ENCODE measurements around the gene RASL11B.

RASL11B gene

DNA sequence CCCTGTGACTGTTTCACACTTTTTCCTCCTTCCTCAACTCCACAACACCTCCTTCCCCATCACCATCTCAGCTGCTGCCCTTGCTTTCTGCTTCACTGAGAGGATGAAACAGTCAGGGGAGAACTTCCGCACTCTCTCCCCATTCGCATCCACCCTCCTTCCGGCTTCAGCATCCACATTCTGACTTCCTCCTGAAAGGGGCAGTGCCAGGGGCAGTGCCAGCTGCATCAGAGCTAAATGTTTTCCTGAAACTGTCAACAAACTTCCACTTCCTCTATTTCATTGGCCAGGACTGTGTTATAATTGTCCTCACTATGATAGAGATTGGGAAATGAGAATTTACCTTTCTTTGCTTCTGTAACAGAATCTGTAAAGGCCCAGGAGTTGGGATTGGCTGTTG is 18.2 kb upstream of the RASL11B start:
- DNase-seq = peak; percentile 51

DNA sequence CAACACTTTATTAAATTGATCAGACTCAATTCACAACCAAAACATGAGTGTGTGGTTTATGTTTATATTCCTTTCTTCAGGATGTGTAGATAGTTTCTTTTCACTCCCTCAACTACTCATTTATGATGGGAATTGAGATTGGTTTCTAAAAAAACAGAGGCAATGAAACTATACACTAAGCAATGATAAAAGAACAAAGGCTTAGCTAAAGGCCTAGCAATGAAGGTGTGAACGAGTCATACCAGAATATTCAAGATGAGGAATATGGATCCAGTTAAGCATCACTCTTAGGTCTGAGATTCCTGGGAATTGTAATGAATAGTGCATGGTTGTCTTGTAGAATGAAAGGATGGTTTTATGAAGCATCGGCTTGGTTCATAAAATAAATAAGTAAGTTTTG is 17.5 kb upstream of the RASL11B start:
- no peak for DNase-seq

DNA sequence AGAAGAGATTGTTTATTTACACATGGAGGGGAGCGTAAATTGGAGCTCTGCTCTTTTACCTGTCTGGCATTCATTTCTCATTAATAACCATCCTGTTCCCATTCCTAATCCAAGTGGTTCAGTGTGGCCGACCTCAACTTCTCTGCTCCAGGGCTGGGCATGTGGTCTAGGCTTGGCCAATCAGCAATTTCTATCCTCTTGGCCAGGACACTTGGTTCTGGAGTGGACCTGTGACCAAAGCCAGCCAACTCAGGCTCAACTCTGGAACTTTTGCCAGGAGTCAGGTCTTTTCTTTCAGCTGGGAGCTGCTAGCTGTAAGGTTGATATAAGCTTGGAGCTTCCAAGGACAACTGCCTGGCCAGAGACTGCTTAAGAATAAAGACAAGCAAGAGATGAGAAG is 15.6 kb upstream of the RASL11B start:
- no peak for DNase-seq

- DNase-seq = no peak
These were observed 13.9 kb upstream of the RASL11B start for GRCh38 chr4:52848254-52848653.

GRCh38 chr4:52850406-52851124 is 11.6 kb upstream of the RASL11B start:
- no peak for DNase-seq

DNA sequence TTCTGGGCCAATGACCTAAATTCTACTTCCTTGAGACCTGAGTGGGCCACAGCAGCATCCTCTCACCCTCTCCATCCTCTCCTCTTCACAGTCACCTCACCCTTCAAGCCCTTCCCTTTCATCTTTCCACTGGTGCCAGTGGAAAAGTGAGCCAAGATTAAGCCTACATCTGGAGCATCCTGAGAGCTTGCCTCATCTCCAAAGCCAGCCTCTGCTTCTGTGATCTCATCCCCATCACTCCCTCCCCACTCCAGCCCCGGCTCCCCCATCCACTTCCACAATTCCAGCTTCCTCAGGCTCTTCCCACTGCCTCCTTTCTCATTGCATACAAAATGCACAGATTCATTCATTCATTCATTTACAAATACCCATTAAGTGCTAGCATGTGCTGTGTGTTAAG is 10.1 kb upstream of the RASL11B start:
- DNase-seq = no peak

DNA sequence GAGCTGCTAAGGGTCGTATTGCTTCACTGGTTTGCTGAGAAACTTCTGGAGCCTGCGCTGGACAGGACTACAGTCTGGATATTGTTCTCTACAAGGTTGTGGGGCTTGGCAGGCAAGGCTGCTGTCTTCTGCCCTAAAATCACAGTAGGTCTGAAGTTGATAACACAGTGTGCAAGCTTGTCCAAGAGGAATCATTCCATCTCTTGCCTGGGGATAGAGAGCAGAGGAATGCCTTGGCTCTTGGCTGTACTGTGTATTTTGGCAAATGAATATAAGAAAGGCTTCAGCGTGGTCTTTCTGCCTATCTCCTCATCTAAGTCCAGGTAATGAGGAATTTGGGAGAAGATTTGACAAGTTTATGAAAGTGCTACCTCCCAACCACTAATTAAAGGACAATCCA is 9.4 kb upstream of the RASL11B start:
- DNase-seq = no peak

DNA sequence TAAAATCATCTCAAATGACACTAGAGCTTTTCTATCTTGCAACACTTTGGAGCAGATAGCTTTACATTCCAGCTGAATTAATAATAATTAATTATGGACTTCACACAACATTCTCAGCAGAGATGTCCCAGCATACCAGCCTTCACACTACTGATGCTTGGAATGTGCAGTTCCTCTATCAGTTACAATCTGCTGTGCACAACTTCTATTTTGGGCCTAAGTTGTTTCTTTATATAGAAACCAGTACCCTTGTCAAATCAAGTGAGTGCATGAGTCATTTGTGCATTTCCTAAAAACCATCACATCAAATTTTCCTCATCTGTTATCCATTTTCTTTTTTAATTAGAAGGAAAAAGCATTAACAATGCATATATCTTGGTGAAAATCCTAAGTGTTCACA is 8.8 kb upstream of the RASL11B start:
- DNase-seq = no peak

DNA sequence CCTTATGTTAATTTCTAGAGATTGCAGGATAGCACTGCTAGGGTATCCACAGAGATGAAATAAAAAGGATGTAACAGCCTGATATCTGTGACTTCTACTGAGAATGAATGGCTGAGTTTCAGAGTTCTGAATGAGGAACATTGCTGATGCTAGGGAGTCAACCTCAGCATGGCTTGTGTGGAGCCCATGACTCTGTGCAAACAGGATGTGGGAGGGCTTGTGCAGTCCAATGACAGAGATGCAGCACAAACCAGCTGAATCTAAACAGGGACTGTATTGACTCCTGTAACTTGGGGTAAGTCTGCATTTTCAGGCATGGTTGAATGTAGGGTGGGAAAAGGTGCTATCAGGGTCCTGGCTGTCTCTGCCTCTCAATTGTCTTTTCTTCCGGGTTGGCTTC is 5.3 kb upstream of the RASL11B start:
- no peak for DNase-seq

DNA sequence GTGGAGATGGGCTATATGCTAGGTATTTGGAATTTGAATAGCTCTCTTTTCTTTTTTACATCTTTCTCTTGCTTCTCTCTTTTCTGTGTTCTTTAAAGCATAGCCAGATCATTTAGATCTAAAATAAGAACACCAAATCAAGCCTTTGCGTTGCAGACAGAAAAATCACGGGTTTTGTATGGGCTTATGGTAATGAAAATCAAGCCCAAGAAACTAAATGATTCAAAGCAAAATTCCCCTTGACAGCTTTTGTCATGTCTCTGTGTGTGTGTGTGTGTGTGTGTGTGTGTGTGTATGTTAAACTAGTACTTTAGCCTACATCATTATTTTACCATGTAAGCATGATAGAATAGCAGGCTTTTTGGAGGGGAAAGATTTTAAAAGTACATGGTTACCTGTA is 1.8 kb upstream of the RASL11B start:
- no peak for DNase-seq

DNA sequence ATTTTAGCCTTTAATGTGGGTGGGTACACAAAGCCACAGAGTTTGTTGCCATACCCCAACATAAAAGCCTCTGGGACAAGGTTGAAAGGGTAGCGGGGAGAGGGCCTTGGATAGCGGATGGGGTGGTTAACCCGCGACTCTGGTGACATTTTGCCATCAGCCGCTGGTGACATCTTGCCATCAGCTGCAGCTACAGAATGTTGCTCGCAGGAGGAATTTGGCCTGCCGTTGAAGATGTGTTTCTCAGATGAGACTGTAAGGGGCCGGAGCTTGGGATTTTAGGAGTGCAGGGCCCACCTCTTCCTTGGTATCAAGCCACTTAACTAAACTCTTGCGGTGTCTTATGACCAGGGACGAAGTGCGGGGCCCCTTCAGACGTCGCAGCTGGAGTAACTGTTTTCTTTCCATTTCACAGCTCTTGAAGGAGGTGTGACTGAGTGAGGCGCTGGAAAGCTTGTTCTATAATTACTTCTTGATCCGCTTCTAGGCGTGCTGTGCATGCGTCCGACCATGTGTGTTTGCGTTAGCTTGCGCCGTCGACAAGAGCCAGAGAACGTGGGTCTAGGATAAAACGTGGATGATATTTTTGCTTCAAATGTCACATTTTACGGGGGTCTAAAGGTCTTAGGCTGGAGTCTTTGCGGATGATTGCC is 820 bp upstream of the RASL11B start:
- DNase-seq = no peak

DNA sequence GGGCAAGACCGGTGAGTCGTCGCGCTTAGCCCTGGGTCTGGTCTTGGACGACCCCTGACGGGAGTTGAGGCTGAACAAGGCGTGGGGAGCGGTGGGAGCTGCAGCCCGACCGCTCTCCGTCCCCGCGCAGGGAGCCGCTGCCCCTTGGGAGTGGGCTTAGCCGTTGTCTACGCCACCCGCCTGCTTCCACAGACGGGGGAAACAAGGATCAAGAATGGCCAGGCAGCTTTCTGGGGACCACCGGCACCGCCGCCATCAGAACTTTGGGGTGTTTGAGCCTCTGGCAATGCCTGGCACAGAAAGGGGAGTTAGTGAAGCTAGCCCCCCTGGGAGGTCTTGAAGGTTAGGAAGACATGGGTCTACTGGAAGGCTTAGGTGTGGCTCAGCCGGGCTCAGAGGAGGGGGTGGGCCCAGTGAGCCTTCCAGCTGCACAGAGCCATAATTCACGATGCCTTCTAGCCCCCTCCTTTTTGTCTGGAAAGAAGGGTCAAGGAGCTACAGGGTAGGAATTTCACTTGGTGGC is 583 bp downstream of the RASL11B start:
- no peak for DNase-seq

GRCh38 chr4:52863324-52863723 is 1.2 kb downstream of the RASL11B start:
- no peak for DNase-seq

DNA sequence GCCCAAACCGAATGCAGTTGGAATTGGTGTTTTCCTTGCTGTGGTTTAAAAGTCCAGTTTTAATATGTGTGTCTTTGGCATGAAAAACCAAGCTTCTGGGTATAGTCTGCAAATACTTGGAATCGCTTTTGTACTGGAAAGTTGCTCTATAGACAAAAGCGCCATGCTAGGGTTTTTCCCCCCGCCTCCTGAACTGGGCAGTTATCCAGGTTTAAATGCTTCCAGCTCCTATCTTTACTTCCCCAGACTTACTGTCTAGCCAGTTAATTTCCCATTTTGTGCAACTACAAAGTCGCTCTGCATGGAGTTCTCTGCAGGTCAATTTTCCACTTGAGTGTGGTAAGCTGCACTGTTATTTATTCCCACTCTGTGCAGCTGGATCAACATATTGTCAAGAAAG is 2.7 kb downstream of the RASL11B start:
- DNase-seq = no peak

DNA sequence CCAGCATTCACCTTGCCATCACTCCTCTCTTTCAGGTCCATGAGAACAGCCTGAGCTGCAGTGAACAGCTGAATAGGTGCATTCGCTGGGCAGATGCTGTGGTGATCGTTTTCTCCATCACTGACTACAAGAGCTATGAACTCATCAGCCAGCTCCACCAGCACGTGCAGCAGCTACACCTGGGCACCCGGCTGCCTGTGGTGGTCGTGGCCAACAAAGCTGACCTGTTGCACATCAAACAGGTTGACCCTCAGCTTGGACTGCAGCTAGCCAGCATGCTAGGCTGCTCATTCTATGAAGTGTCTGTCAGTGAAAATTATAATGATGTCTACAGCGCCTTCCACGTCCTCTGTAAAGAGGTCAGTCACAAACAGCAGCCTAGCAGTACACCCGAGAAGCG is 3.2 kb downstream of the RASL11B start:
- DNase-seq = no peak

DNA sequence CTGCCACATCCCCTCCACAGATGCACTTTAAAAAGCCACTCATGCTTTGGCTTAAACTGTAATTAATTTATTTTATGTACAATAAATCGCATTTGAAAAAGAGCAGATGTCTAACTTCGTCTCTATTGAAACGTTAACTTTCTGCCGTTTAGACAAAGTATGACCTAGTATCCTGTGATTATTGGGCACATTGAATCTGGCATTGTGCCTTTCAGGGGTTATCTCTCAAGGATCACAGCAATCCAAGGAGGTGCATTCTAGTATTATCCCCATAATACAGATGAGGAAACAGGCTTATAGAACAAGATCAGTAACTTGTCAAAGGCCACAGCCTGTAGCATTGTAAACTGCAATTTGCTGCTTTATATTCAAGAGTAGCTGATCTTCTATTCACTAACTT is 4.6 kb downstream of the RASL11B start:
- DNase-seq = no peak

- no peak for DNase-seq
These were observed 5.0 kb downstream of the RASL11B start for GRCh38 chr4:52867163-52867562.

DNA sequence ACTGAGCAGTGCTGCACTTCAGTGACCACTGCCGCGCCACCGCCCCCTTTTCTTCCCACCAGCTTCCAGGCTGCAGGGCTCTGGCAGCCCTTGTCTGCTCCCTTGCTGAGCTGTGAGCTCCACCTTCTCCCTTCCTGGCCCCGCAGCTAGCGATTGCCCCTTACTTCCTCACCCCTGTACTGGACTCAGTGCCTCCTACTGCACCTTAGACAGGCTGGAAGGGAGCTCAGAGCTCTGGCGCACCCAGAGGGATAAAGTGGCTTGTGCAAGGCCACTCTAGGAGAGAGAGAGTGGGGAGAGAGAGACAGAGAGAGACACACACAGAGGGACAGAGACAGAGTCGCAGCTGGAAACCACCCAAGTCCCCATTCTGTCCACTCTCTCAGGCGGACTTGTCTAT is 6.0 kb downstream of the RASL11B start:
- no peak for DNase-seq

- DNase-seq = no peak
These were observed 7.1 kb downstream of the RASL11B start for GRCh38 chr4:52869196-52869595.

DNA sequence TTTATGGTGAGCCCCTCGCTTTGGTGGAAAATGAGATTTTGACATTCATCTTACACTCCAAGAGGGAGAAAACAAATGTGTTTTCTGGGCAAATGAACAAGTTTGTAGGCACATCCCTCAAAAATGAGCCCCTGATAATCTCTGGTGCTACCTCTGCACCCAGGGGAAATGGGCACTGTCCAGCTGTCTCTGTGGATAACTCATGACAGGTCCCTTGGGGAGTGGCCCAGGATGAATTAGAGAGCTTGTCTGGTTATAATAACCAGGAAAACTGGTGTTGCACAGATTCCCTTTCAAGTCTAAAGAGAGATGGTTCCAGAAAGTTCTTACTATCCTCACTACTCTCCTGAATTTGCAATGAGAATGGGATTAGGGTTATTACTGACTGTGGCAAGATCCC is 7.5 kb downstream of the RASL11B start:
- no peak for DNase-seq

DNA sequence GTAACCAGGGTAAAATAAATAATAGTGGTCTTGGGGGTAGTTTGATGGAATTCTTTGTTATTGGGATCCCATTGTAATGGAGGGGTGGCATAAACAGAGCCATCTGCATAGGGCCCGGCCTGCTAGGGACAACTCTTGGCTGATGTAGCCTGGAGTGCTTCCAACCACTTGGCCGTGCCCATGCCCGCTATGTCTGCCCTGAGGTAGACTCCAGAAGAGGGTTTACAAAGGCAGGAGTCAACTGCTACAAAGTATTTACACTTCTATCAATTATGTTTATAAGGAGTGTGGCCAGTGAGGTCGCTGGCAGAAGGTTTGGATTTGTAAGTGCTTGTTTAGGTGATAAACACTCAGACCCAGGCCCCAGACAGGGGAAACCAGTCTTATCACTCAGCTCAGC is 8.1 kb downstream of the RASL11B start:
- DNase-seq = no peak

DNA sequence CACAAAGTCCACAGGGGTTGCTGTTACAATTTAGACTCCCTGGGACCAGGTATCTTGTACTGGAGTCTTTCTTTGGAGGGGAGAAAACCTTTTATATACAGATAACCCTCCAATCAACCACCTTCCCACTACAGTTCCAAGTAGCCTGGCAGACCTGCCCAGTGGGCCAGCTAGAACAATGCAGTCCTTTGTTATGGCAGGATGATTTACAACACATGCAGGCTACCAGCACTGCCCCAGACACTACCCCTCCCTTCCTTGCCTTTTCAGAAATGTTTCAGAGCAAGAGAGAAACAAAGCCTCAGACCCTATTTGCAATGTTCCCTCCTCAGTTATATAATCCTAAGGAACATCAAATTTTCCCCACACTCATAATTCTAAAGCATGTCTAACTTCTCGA is 11.1 kb downstream of the RASL11B start:
- DNase-seq = no peak

DNA sequence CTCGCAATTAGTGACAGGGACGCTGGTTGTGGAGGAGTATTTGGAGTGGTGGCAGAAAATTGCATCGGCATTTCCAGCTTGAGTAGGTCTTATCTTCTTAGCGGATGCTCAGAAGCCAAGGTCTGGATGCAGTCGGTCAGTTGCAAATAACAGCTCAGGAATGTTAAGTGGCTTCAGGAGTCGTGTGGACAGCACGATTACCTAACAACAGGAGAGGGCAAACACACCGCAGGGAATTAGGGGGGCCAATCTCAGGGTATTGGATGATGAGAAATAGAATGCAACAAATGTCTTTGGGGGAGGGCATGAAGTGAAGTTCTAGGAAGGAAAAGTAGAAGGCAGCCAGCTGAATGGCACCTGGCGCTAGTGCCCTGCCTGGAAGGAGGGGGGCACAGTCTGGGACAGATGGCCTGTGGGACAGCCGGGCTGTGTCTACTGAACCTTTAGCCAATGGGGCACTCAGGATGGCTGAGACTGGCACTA is 11.8 kb downstream of the RASL11B start:
- DNase-seq = no peak

GRCh38 chr4:52874948-52875347 is 12.8 kb downstream of the RASL11B start:
- DNase-seq = no peak

DNA sequence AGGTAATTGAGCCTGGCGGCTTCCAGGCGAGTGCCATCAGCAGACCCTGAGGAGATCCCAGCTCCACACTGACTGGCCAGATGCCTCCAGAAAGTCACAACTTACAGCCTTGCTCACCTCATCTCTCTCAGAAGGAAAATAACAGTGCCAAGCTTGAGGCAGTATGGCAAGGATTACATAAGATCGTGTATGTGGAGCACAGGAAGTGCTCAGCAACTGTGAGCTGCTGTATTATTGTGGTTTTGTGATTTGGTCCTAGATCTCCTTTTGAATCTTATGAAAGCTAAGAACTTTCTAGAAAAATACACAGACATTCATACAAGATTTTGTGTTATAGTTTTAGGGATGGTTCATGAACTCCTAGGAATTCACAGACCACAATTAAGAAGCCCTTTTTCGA is 14.0 kb downstream of the RASL11B start:
- DNase-seq = no peak

Measured in CD4-positive, alpha-beta T cell treated with Interleukin-15 for 1 hour (primary cell).